NCI-H2107 (cell line): ENCODE data around the gene PRAMEF12.
"Not testable (repeated sequence)": the region's sequence is repeated elsewhere in the genome, so short reads cannot be mapped to it uniquely, and the experiment has no call there.

Experiments used
- DNase-seq: peaks from one replicate; lab custom pipeline; 2025; lab: John Stamatoyannopoulos, UW

PRAMEF12 gene

GRCh38 chr1:12771186-12771585, 2.4 kb upstream of the PRAMEF12 start:
- no peak for DNase-seq

DNA sequence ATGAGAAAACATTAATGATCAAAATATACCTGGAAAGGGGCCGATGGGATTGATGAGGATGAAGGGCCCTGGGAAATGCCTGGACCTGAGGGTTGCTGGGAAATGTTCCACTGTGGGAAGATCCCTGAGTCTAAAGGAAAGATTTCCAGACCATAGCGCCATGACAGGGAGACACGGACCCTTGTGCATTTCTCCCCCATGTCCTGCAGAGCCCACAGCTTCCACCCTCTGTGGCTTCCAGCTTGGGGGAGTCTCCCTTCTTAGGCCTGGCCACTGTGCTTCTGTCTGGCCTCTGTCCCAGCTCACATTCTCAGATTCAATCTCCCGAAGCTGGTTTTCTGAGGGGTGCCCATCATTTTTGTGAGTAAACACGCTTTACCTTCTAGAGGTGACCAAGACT, 1.0 kb upstream of the PRAMEF12 start:
- DNase-seq = no peak

DNA sequence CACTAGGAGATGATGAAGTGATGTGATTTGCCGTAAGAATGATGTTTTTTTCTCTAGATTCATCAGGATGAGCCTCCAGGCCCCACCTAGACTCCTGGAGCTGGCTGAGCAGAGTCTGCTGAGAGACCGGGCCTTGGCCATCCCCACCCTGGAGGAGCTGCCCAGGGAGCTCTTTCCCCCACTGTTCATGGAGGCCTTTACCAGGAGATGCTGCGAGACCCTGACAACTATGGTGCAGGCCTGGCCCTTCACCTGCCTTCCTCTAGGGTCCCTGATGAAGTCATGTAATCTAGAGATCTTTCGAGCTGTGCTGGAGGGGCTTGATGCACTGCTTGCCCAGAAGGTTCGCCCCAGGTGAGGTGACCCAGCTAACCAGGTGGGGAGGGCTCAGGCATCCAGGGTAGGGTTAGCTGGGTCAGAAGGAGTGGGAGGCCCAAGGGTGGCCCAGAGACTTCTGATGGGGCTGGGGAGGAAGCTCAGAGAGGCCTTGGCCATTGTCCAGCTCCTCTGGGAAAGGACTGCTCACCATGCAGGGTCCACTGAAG, 1.3 kb downstream of the PRAMEF12 start:
- no peak for DNase-seq

DNA sequence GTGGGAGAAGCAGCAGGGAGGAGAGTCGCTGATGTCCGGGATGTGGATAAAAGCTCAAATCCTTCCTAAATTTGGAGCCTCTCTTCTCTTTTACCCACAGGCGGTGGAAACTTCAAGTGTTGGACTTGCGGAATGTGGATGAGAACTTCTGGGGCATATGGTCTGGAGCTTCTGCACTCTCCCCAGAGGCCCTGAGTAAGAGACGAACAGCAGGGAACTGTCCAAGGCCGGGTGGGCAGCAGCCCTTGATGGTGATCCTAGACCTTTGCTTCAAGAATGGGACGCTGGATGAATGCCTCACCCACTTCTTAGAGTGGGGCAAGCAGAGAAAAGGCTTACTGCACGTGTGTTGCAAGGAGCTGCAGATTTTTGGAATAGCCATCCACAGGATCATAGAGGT, 1.9 kb downstream of the PRAMEF12 start:
- no peak for DNase-seq

- no peak for DNase-seq
Measured at GRCh38 chr1:12776801-12777557, 3.4 kb downstream of the PRAMEF12 start.

GRCh38 chr1:12778061-12778460, 4.5 kb downstream of the PRAMEF12 start:
- DNase-seq = no peak

DNA sequence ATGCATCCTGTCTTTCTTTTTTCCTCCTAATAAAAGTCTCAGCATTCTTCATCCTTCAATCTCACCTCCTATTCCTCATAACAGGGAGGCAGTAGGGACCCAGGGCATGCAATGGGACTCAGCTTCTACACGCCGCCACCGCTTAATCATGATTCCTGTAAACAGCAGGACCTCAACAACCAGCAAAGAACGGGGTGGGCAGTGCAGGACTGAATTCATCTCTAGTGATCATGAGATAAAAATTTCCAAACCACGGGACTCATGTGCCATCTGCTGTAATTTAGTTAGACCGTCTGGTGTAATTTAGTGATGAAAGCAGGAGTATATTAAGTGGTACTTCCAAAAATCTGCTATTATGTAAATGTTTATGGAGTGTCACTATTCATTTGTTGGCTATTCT, 5.4 kb downstream of the PRAMEF12 start:
- DNase-seq = no peak

DNA sequence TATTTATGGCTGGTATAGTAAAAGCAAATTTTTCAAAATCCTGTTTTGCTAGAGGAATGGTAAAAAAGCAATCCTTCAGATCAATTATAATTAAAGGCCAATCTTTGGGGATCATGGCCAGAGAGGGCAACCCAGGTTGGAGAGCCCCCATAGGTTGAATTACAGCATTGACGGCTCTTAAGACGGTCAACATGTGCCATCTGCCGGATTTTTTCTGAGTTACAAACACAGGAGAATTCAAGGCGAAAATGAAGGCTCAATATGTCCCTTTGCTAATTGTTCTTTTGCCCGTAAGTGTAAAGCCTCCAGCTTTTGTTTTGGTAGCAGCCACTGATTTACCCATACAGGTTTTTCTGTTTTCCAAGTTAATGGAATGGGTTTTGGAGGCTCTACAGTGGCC, 8.0 kb downstream of the PRAMEF12 start:
- not testable (repeated sequence) for DNase-seq

GRCh38 chr1:12783783-12784182, 10.2 kb downstream of the PRAMEF12 start:
- DNase-seq = not testable (repeated sequence)

GRCh38 chr1:12784729-12785128, 11.2 kb downstream of the PRAMEF12 start:
- DNase-seq = not testable (repeated sequence)

- DNase-seq = not testable (repeated sequence)
Measured at GRCh38 chr1:12791097-12791496, 17.6 kb downstream of the PRAMEF12 start, which contains the start of gene PRAMEF1. PRAMEF1 (plus strand) TSS chr1:12791397; CDS start chr1:12793228, 1,831 bp downstream.

- DNase-seq = no peak
Measured at GRCh38 chr1:12798911-12799310, 25.4 kb downstream of the PRAMEF12 start.

GRCh38 chr1:12799730-12800129, 26.2 kb downstream of the PRAMEF12 start:
- DNase-seq = no peak

- DNase-seq = no peak
Measured at GRCh38 chr1:12809933-12810332, 36.4 kb downstream of the PRAMEF12 start.

GRCh38 chr1:12810691-12811408, 37.3 kb downstream of the PRAMEF12 start:
- DNase-seq = no peak

DNA sequence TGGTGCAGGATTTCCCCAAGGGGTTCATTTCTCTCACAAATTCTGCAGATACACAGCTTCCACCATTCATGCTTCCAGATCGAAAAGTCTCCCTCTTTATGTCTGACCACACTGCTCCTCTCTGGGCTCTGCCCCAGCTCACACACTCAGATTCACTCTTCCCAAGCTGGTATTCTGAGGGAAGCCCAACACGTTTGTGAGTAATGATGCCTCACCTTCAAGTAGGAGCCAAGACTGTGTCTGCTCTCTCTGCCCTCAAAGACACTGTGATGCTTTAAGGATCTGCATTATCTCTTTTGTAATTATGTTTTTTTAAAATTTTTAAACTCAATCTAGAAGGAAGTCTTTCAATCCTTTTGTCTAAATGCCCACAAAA, 37.9 kb downstream of the PRAMEF12 start:
- no peak for DNase-seq

GRCh38 chr1:12819061-12819460, 45.5 kb downstream of the PRAMEF12 start:
- DNase-seq = not testable (repeated sequence)
